GM12801 (cell line): Measurements from ENCODE around the gene MCEE.

Experiments
- CTCF ChIP-seq: IDR thresholded peaks from one replicate; pipeline ENCODE4 v1.5.1; 2011; ENCODE audit warnings: control low read depth; ENCODE audit not compliant: insufficient read length; ENCODE audit errors: extremely low read depth

The MCEE gene

GRCh38 chr2:71102981-71103681, 26.9 kb downstream of the MCEE start:
- no peak for TF ChIP-seq CTCF

- no peak for TF ChIP-seq CTCF
These were observed 28.4 kb downstream of the MCEE start for GRCh38 chr2:71101656-71102055.

- no peak for TF ChIP-seq CTCF
These were observed 29.6 kb downstream of the MCEE start for GRCh38 chr2:71100195-71100964.

- no peak for TF ChIP-seq CTCF
These were observed 47.4 kb downstream of the MCEE start for GRCh38 chr2:71082402-71083252.

GRCh38 chr2:71078624-71079023, 51.4 kb downstream of the MCEE start:
- TF ChIP-seq CTCF: no peak

GRCh38 chr2:71074893-71075395, 55.1 kb downstream of the MCEE start:
- TF ChIP-seq CTCF: no peak

GRCh38 chr2:71073475-71073874, 56.6 kb downstream of the MCEE start:
- no peak for TF ChIP-seq CTCF
